A673 (cell line): ENCODE measurements around the gene ZNF827. TPM values are rescaled to one million over a fixed set of nuclear protein-coding genes. Genes with fewer than 3 reads are reported as not detected.
A peak's percentile ranks its signal among the peaks of the same experiment; 100 is the strongest.

Experiments
- BruUV-seq: library from RNA; stranded (reverse); fragments of 400-500 nt; replicated peaks from 2 replicates; lab custom pipeline; 2021; lab: Mats Ljungman, UMichigan
- CTCF ChIA-PET: fragments of 300-600 bp; sonication (Branson Sonifier 250); formaldehyde crosslinking; loops from one replicate; lab custom pipeline; 2022; ENCODE audit warnings: antibody characterized with exemption; lab: Charles Lee
- POLR2A ChIA-PET: fragments of 300-600 bp; sonication (Branson Sonifier 250); formaldehyde crosslinking; loops from one replicate; lab custom pipeline; 2022; ENCODE audit warnings: antibody characterized with exemption; ENCODE audit not compliant: low non-redundant PET; lab: Charles Lee
- DNase-seq: peaks from one replicate; pipeline ENCODE4 v3.0.0-alpha.2; 2015; ENCODE audit warnings: low spot score
- H3K27ac ChIP-seq: fragments of 200-600 bp; sonication (generic); 2 replicates; pipeline ENCODE4 v1.5.1; 2016; ENCODE audit warnings: mixed run types, low read depth, mild to moderate bottlenecking, mixed read lengths, antibody characterized with exemption, low read length; ENCODE audit not compliant: poor library complexity, severe bottlenecking
- H3K27me3 ChIP-seq: fragments of 200-600 bp; sonication (generic); replicated peaks from 2 replicates; pipeline ENCODE4 v1.6.1; 2017; ENCODE audit warnings: mixed run types, low read depth, mild to moderate bottlenecking, mixed read lengths, antibody characterized with exemption, low read length; ENCODE audit not compliant: insufficient read depth, poor library complexity
- H3K36me3 ChIP-seq: fragments of 200-600 bp; sonication (generic); 2 replicates; pipeline ENCODE4 v1.6.1; 2016; ENCODE audit warnings: mixed run types, mild to moderate bottlenecking, mixed read lengths, antibody characterized with exemption, low read length; ENCODE audit not compliant: insufficient read depth, poor library complexity, severe bottlenecking
- H3K4me1 ChIP-seq: fragments of 200-600 bp; sonication (generic); 2 replicates; pipeline ENCODE4 v1.6.1; 2017; ENCODE audit warnings: mixed run types, mild to moderate bottlenecking, mixed read lengths, antibody characterized with exemption, low read length; ENCODE audit not compliant: insufficient read depth, poor library complexity, severe bottlenecking
- H3K4me3 ChIP-seq: fragments of 200-600 bp; sonication (generic); 2 replicates; pipeline ENCODE4 v1.5.1; 2016; ENCODE audit warnings: low read depth, mixed run types, mild to moderate bottlenecking, mixed read lengths, low read length; ENCODE audit not compliant: poor library complexity, severe bottlenecking
- H3K9me3 ChIP-seq: fragments of 200-600 bp; sonication (generic); 2 replicates; pipeline ENCODE4 v1.6.1; 2016; ENCODE audit warnings: mixed run types, low read depth, mild to moderate bottlenecking, mixed read lengths, antibody characterized with exemption, low read length; ENCODE audit not compliant: poor library complexity, severe bottlenecking
- EZH2 ChIP-seq: fragments of 200-600 bp; sonication (generic); IDR thresholded peaks from 2 replicates; pipeline ENCODE4 v1.6.1; 2017; ENCODE audit warnings: borderline replicate concordance, low read depth, mild to moderate bottlenecking, mixed read lengths, antibody characterized with exemption, low read length; ENCODE audit not compliant: poor library complexity, severe bottlenecking
- intact Hi-C: fragments of 100-400 bp; cut with micrococcal nuclease; formaldehyde crosslinking; loops from one replicate; pipeline ENCODE4 v1.10.0; 2022; ENCODE audit not compliant: unreplicated experiment
- total RNA-seq: library from RNA; stranded (reverse); gene quantifications from 2 replicates; pipeline ENCODE4 v1.2.3, GENCODE V29; 2021
- TF ChIP-seq, protein P1 (sequence below): fragments of 300-800, 200-600 bp; sonication (generic); conservative IDR thresholded peaks from 2 replicates; pipeline ENCODE4 v1.5.1; 2017; ENCODE audit warnings: low read depth, mild to moderate bottlenecking, antibody characterized with exemption, low read length, moderate library complexity, mixed read lengths

The ZNF827 gene
- total RNA-seq, 1 experiment from 2014 or later: 20.0 TPM

DNA sequence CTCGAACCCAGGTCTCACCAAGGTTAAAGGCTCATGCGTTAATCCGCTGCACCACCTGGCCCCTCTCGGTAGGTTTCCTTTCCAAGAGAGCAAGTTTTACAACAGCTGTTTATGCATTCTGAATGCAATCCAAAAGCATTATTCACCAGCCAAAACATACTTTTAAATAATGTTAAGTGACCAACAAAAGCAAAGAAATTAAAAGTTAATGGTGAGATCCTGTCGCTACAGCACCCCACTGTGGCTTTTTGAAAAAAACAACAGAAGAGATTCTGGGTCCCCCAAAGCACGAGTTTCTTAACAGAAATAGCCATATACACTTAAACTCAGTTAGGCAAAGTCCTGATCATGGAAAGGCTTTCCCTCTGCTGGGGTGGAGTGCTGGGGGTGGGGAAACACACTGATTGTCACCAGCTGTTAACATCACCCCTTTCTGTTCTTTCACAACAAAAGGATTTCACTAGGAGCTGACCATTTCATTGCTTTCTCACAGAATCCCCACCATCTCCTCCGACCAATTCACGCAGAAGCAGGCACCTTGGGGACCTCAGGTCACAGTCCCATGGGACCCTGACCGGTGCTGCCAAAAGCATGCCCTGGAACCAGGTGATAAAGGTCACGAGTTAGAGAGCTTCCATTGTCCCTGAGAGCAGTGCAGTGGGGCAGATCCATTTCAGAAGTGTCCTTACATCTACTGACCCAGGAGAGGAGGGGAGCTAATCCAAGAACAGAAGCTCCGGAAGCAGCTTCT, 51.2 kb downstream of the ZNF827 start:
- Histone ChIP-seq H3K27me3 (no peaks in the 10 kb centered on the region), H3K9me3 (no peaks in the 10 kb centered on the region), H3K4me1 (peaks cover 31% of the 10 kb centered on the region), H3K4me3 (no peak overlapping the region), H3K36me3 (no peaks in the 10 kb centered on the region), H3K27ac (no peak overlapping the region)
- intact Hi-C loops: no loop called here
- no TSS peak for BruUV-seq
- CTCF ChIA-PET: no interaction called here
- TF ChIP-seq, protein P1, sequence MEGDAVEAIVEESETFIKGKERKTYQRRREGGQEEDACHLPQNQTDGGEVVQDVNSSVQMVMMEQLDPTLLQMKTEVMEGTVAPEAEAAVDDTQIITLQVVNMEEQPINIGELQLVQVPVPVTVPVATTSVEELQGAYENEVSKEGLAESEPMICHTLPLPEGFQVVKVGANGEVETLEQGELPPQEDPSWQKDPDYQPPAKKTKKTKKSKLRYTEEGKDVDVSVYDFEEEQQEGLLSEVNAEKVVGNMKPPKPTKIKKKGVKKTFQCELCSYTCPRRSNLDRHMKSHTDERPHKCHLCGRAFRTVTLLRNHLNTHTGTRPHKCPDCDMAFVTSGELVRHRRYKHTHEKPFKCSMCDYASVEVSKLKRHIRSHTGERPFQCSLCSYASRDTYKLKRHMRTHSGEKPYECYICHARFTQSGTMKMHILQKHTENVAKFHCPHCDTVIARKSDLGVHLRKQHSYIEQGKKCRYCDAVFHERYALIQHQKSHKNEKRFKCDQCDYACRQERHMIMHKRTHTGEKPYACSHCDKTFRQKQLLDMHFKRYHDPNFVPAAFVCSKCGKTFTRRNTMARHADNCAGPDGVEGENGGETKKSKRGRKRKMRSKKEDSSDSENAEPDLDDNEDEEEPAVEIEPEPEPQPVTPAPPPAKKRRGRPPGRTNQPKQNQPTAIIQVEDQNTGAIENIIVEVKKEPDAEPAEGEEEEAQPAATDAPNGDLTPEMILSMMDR: no peak; the same call in 1 of the 2 replicates
- TF ChIP-seq EZH2: no peak
- DNase-seq: peak; percentile 44
- POLR2A ChIA-PET: no interaction called here

DNA sequence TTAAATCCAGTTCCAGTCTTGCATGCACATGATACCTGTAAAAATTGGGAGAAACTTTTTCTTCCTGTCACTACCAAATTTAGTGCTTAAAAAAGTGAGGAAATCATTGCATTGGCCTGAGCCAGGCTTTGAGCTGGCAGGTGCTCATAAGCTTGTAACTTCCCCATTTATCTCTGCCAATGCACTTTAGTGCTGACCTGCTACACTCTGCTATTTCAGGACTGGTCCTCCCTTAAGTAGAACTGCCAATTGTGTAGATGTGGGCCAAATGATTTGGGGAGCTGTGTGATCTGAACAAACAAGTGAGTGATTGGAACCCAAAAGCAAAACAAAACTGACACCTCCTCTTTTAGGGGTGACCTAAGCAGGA, 51.8 kb downstream of the ZNF827 start:
- ChIA-PET POLR2A (no interaction called here), CTCF (no interaction called here)
- Histone ChIP-seq H3K27ac (no peak overlapping the region), H3K27me3 (no peaks in the 10 kb centered on the region), H3K9me3 (no peaks in the 10 kb centered on the region), H3K4me1 (peaks cover 31% of the 10 kb centered on the region), H3K36me3 (no peaks in the 10 kb centered on the region), H3K4me3 (no peak overlapping the region)
- intact Hi-C loops: no loop called here
- no TSS peak for BruUV-seq
- TF ChIP-seq, protein P1: no peak
- no peak for TF ChIP-seq EZH2
- DNase-seq: no peak

DNA sequence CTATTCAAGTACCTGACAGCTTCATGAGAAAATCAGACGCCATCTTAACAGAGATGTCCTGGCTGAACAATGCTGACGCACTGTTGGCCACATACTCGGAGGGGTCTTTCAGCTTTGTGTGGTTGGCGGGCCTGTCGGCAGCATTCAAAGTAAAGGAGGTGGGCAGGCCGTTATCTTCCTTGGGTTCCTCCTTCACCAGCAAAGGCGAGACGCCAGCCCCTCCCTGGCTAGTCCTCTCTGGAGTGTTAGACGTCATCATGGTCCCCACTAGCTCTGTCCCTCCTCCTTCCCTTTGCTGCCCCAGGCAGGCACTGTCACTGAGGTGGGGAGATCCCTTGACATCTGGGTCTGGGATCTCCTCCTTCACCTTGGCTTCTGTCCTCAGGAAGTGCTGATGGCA, 53.0 kb downstream of the ZNF827 start:
- intact Hi-C loops: no loop called here
- CTCF ChIA-PET: no interaction called here

More for the DNA sequence above, 53.0 kb downstream of the ZNF827 start:
- BruUV-seq: no TSS peak
- Histone ChIP-seq H3K27me3 (no peaks in the 10 kb centered on the region), H3K27ac (no peak overlapping the region), H3K4me3 (no peak overlapping the region), H3K4me1 (peaks cover 21% of the 10 kb centered on the region), H3K36me3 (no peaks in the 10 kb centered on the region), H3K9me3 (no peaks in the 10 kb centered on the region)
- no peak for DNase-seq
- POLR2A ChIA-PET: no interaction called here
- TF ChIP-seq EZH2: no peak
- TF ChIP-seq, protein P1: no peak
